Lower leg skin (tissue), 3 donors: ENCODE measurements around the gene SH3BGR.

Experiments used
- POLR2A ChIP-seq, 2 donors: fragments of 450-650 bp; IDR thresholded peaks; one replicate each; pipeline ENCODE4 v1.6.1; 2016 to 2017; ENCODE audit warnings: antibody characterized with exemption in 2 of 2, mild to moderate bottlenecking in 1 of 2, moderate library complexity in 1 of 2
- TF ChIP-seq, protein P1 (sequence below), 3 donors: fragments of 450-650 bp; IDR thresholded peaks; one replicate each; pipeline ENCODE4 v1.5.1; 2016; ENCODE audit warnings: antibody characterized with exemption in 3 of 3, mild to moderate bottlenecking in 3 of 3, moderate library complexity in 2 of 3

DNA sequence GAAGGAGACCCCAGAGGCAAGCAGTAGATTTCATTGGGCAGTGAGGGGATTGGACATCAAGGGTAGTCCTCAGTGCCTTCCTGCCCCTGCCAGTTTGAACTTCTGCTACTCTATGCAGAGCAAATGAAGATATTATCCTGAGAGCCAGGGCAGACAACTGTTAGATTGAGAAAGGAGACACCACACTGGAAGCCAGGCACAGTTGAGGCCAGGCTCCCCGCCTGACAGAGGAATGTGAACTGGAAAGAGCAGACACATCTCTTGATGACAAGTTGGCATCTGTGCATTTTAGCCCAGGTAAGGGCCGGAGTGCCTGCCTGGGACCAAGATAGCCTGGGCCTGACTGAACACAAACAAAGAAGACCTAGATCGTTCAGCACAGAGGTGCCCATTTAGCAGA lies 16.0 kb downstream of the SH3BGR start:
- TF ChIP-seq POLR2A (IDR thresholded peaks at IDR 0.05): no peak
- TF ChIP-seq, protein P1, sequence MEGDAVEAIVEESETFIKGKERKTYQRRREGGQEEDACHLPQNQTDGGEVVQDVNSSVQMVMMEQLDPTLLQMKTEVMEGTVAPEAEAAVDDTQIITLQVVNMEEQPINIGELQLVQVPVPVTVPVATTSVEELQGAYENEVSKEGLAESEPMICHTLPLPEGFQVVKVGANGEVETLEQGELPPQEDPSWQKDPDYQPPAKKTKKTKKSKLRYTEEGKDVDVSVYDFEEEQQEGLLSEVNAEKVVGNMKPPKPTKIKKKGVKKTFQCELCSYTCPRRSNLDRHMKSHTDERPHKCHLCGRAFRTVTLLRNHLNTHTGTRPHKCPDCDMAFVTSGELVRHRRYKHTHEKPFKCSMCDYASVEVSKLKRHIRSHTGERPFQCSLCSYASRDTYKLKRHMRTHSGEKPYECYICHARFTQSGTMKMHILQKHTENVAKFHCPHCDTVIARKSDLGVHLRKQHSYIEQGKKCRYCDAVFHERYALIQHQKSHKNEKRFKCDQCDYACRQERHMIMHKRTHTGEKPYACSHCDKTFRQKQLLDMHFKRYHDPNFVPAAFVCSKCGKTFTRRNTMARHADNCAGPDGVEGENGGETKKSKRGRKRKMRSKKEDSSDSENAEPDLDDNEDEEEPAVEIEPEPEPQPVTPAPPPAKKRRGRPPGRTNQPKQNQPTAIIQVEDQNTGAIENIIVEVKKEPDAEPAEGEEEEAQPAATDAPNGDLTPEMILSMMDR (IDR thresholded peaks at IDR 0.05): no peak
